H1 (cell line): Measurements from ENCODE around the gene RBFOX1. TPM values are rescaled to one million over a fixed set of nuclear protein-coding genes. Genes with fewer than 3 reads are reported as not detected.

ENCODE experiments used
- CTCF ChIA-PET: fragments of 300-600 bp; sonication (Branson Sonifier 250); formaldehyde crosslinking; loops from one replicate; lab custom pipeline; 2021; ENCODE audit not compliant: partially characterized antibody; lab: Charles Lee
- POLR2A ChIA-PET: fragments of 300-600 bp; sonication (Branson Sonifier 250); formaldehyde crosslinking; loops from one replicate; lab custom pipeline; 2021; ENCODE audit warnings: inconsistent platforms; ENCODE audit not compliant: partially characterized antibody; lab: Charles Lee
- DNase-seq, 2 experiments: peaks; one replicate each; pipeline versions ENCODE4 v3.0.0 to v3.0.0-alpha.2; 2010 to 2022; ENCODE audit warnings: low spot score in 2 of 2, low read depth in 1 of 2, mixed read lengths in 1 of 2
- FAIRE-seq: peaks from 2 replicates; lab custom pipeline; 2011; peaks lifted over from hg19 to GRCh38; lab: Jason Lieb, UNC
- H2AFZ ChIP-seq: 2 replicates; pipeline ENCODE4 v1.8.1; 2012; ENCODE audit warnings: low read length, inconsistent platforms
- H2AK5ac ChIP-seq: 2 replicates; pipeline ENCODE4 v1.6.1; 2013; ENCODE audit warnings: low read depth, low read length
- H2BK120ac ChIP-seq: replicated peaks from 2 replicates; pipeline ENCODE3; 2013; ENCODE audit warnings: low read depth, low read length, inconsistent platforms
- H2BK12ac ChIP-seq: 2 replicates; pipeline ENCODE4 v1.6.1; 2013; ENCODE audit warnings: low read depth, low read length
- H2BK15ac ChIP-seq: 2 replicates; pipeline ENCODE4 v1.6.1; 2013; ENCODE audit warnings: low read length
- H2BK20ac ChIP-seq: 2 replicates; pipeline ENCODE4 v1.6.1; 2013; ENCODE audit warnings: low read length
- H2BK5ac ChIP-seq: 2 replicates; pipeline ENCODE4 v1.6.1; 2013; ENCODE audit warnings: low read depth, low read length
- H3K14ac ChIP-seq: 2 replicates; pipeline ENCODE4 v1.6.1; 2013; ENCODE audit warnings: inconsistent platforms; ENCODE audit not compliant: insufficient read length
- H3K18ac ChIP-seq: 2 replicates; pipeline ENCODE4 v1.6.1; 2013; ENCODE audit warnings: low read length; ENCODE audit errors: extremely low read depth
- H3K23ac ChIP-seq: 2 replicates; pipeline ENCODE4 v1.6.1; 2013; ENCODE audit warnings: inconsistent platforms; ENCODE audit not compliant: insufficient read length
- H3K23me2 ChIP-seq: 2 replicates; pipeline ENCODE4 v1.6.1; 2013; ENCODE audit warnings: low read depth, low read length
- H3K27ac ChIP-seq: 2 replicates; pipeline ENCODE4 v1.6.1; 2011; ENCODE audit warnings: low read depth, low read length, inconsistent platforms
- H3K27me3 ChIP-seq, 4 experiments: replicated peaks in 1 of 4; 1 replicate in 1 of 4; 2 replicates in 3 of 4; pipeline versions ENCODE4 v1.6.1 to v1.8.1; 2011 to 2013; ENCODE audit warnings: low read length in 3 of 4, mild to moderate bottlenecking in 3 of 4, inconsistent platforms in 2 of 4, mixed read lengths in 2 of 4, moderate library complexity in 1 of 4; ENCODE audit not compliant: control insufficient read depth in 3 of 4, insufficient read depth in 3 of 4; ENCODE audit errors: extremely low read depth in 1 of 4
- H3K36me3 ChIP-seq, 4 experiments: 2 replicates each; pipeline versions ENCODE4 v1.6.1 to v1.8.1; 2011 to 2013; ENCODE audit warnings: mild to moderate bottlenecking in 4 of 4, low read length in 3 of 4, moderate library complexity in 2 of 4, control low read depth in 1 of 4, inconsistent platforms in 1 of 4; ENCODE audit not compliant: insufficient read depth in 4 of 4, control insufficient read depth in 2 of 4
- H3K4ac ChIP-seq: replicated peaks from 2 replicates; pipeline ENCODE3; 2013; ENCODE audit warnings: low read length, low read depth, mixed read lengths, inconsistent platforms; ENCODE audit not compliant: insufficient read length
- H3K4me1 ChIP-seq, 4 experiments: replicated peaks in 1 of 4; 1 replicate in 1 of 4; 2 replicates in 3 of 4; pipeline versions ENCODE4 v1.6.1 to v1.8.1; 2011 to 2013; ENCODE audit warnings: low read length in 3 of 4, inconsistent platforms in 2 of 4, mixed read lengths in 1 of 4; ENCODE audit not compliant: insufficient read depth in 4 of 4, control insufficient read depth in 3 of 4
- H3K4me2 ChIP-seq, 2 experiments: 2 replicates each; pipeline versions ENCODE4 v1.6.1 to v1.8.1; 2011 to 2013; ENCODE audit warnings: low read depth in 2 of 2, low read length in 2 of 2, control low read depth in 1 of 2, inconsistent platforms in 1 of 2, mild to moderate bottlenecking in 1 of 2; ENCODE audit not compliant: insufficient read depth in 1 of 2
- H3K4me3 ChIP-seq, 4 experiments: fragments of 200-600, 300-600 bp in 1 of 4; sonication (generic), shearing (Covaris generic), sonication (Bioruptor Twin) in 1 of 4; 2 replicates each; pipeline versions ENCODE4 v1.5.1 to v1.8.1; 2011 to 2016; ENCODE audit warnings: low read length in 4 of 4, low read depth in 3 of 4, control low read depth in 2 of 4, inconsistent platforms in 2 of 4, mild to moderate bottlenecking in 2 of 4, mixed read lengths in 1 of 4, moderate library complexity in 1 of 4; ENCODE audit not compliant: insufficient read depth in 2 of 4; ENCODE audit errors: extremely low read depth in 1 of 4
- H3K56ac ChIP-seq: replicated peaks from 2 replicates; pipeline ENCODE3; 2013; ENCODE audit warnings: low read depth, mild to moderate bottlenecking, mixed read lengths, low read length, inconsistent platforms; ENCODE audit not compliant: insufficient read length
- H3K79me1 ChIP-seq: 2 replicates; pipeline ENCODE4 v1.6.1; 2013; ENCODE audit warnings: low read depth, low read length, control low read depth
- H3K79me2 ChIP-seq, 2 experiments: 2 replicates each; pipeline versions ENCODE4 v1.6.1 to v1.8.1; 2012 to 2013; ENCODE audit warnings: low read length in 2 of 2, mild to moderate bottlenecking in 2 of 2, inconsistent platforms in 1 of 2; ENCODE audit not compliant: insufficient read depth in 2 of 2, control insufficient read depth in 1 of 2
- H3K9ac ChIP-seq, 4 experiments: replicated peaks in 1 of 4; 1 replicate in 1 of 4; 2 replicates in 3 of 4; pipeline versions ENCODE4 v1.6.1 to v1.8.1; 2011 to 2013; ENCODE audit warnings: low read depth in 3 of 4, low read length in 3 of 4, control low read depth in 2 of 4, mild to moderate bottlenecking in 2 of 4, moderate library complexity in 2 of 4, inconsistent platforms in 1 of 4; ENCODE audit errors: extremely low read depth in 1 of 4
- H3K9me3 ChIP-seq, 2 experiments: 2 replicates each; pipeline versions ENCODE4 v1.6.1 to v1.8.1; 2012 to 2013; ENCODE audit warnings: mild to moderate bottlenecking in 2 of 2, moderate library complexity in 2 of 2, control low read depth in 1 of 2, inconsistent platforms in 1 of 2, low read depth in 1 of 2, low read length in 1 of 2, mixed read lengths in 1 of 2; ENCODE audit not compliant: insufficient read depth in 2 of 2
- H4K20me1 ChIP-seq, 2 experiments: replicated peaks in 1 of 2; 2 replicates each; pipeline versions ENCODE3 to v1.8.1; 2011 to 2013; ENCODE audit warnings: inconsistent platforms in 2 of 2, low read length in 2 of 2, mild to moderate bottlenecking in 1 of 2; ENCODE audit not compliant: insufficient read depth in 2 of 2, control insufficient read depth in 1 of 2
- H4K5ac ChIP-seq: 2 replicates; pipeline ENCODE4 v1.6.1; 2013; ENCODE audit warnings: low read length, low read depth, mixed read lengths, inconsistent platforms; ENCODE audit not compliant: insufficient read length
- H4K8ac ChIP-seq: 2 replicates; pipeline ENCODE4 v1.8.0; 2013; ENCODE audit warnings: mild to moderate bottlenecking, moderate library complexity, low read length, inconsistent platforms; ENCODE audit not compliant: insufficient read depth; ENCODE audit errors: extremely low read depth
- H4K91ac ChIP-seq: replicated peaks from 2 replicates; pipeline ENCODE3; 2013; ENCODE audit warnings: low read length, mixed read lengths, inconsistent platforms; ENCODE audit not compliant: insufficient read length
- EGR1 ChIP-seq: IDR thresholded peaks from 2 replicates; pipeline ENCODE4 v1.6.1; 2011; ENCODE audit warnings: low read depth, low read length, borderline replicate concordance
- JUND ChIP-seq: IDR thresholded peaks from 2 replicates; pipeline ENCODE4 v1.6.1; 2011; ENCODE audit warnings: mild to moderate bottlenecking, improper control_type of control experiment, low read length
- RNF2 ChIP-seq: fragments of 200-900, 300-1000 bp; sonication (generic); IDR thresholded peaks from 2 replicates; pipeline ENCODE4 v1.7.1; 2016; ENCODE audit warnings: borderline replicate concordance, low read depth, mild to moderate bottlenecking, antibody characterized with exemption, low read length; ENCODE audit not compliant: poor library complexity, severe bottlenecking; ENCODE audit errors: missing control alignments
- SP4 ChIP-seq: IDR thresholded peaks from 2 replicates; pipeline ENCODE4 v1.6.1; 2012; ENCODE audit warnings: low read length, inconsistent platforms
- WGBS, 2 experiments: shearing (Covaris generic) in 1 of 2; methylation state at CpG; one replicate each; pipeline versions ENCODE4 v1.1.6 to v1.1.7; 2013 to 2015; ENCODE audit warnings: low lambda C conversion rate in 2 of 2, mixed read lengths in 2 of 2, inconsistent platforms in 1 of 2, low coverage in 1 of 2, missing lambda C conversion rate in 1 of 2; ENCODE audit not compliant: insufficient replicate concordance in 2 of 2, insufficient coverage in 1 of 2, insufficient read length in 1 of 2; ENCODE audit errors: extremely low coverage in 1 of 2, missing lambda C conversion rate in 1 of 2; 5-methylcytosine and 5-hydroxymethylcytosine counted together
- polyA plus RNA-seq, 7 experiments: library from polyadenylated mRNA; depleted of rRNA in 3 of 7; stranded (reverse) in 5 of 7; unstranded in 2 of 7; fragments of >200 nt in 5 of 7; fragments of 200-250 nt in 2 of 7; gene quantifications; 1 replicate in 5 of 7; 2 replicates in 1 of 7; 4 replicates in 1 of 7; pipeline versions ENCODE4 v1.2.1 to v1.2.3, GENCODE V29; 2011 to 2013; ENCODE audit warnings: missing spikeins in 2 of 7, mixed read lengths in 2 of 7
- total RNA-seq: library from RNA; stranded (reverse); fragmentation: NEBNext Ultra II Directional; extraction: Animal tissue kit (Norgen Biotek cat#: 25700); gene quantifications from 2 replicates; pipeline ENCODE4 v1.2.1, GENCODE V29; 2021

RBFOX1 gene
- total and polyA plus RNA-seq, 2 of the 8 experiments (the other 6 are each of a cell fraction or from before 2014, with no cell fraction given): 1.7 to 2.8 TPM

DNA sequence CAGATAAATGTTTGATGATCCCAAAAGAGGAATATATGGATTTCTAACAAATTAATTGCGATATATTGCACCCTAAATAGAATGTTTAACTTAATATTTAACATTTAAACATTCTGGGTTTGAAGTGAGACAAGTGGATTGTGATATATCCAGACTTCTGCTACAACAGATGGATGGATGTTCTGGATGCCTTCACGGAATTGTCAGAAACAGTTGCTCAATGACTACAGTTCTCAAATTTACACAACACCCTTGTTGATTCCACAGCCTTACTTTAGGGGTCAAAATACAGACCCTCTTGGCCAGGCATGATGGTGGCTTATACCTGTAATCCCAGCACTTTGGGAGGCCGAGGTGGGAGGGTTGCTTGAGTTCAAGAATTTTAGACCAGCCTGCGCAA, 250.8 kb downstream of the RBFOX1 start:
- Histone ChIP-seq H3K4me2 (no peak overlapping the region), H2BK12ac (no peak overlapping the region), H2BK15ac (no peak overlapping the region), H3K9ac (no peak overlapping the region), H3K79me1 (no peaks in the 10 kb centered on the region), H3K23me2 (no peaks in the 10 kb centered on the region), H3K4me1 (peaks cover 0 to 2% (median 0%) of the 10 kb centered on the region in 4 experiments; a peak in 1 of 7 replicates), H3K4ac (no peak overlapping the region), H2BK5ac (no peak overlapping the region), H2AFZ (no peak overlapping the region), H4K91ac (no peak overlapping the region), H4K5ac (no peak overlapping the region), H3K27me3 (no peaks in the 10 kb centered on the region), H3K14ac (no peak overlapping the region), H4K8ac (no peak overlapping the region), H3K36me3 (no peaks in the 10 kb centered on the region), H3K23ac (no peak overlapping the region), H4K20me1 (no peaks in the 10 kb centered on the region), H2BK20ac (no peak overlapping the region), H2AK5ac (no peak overlapping the region), H3K27ac (no peak overlapping the region), H3K79me2 (no peaks in the 10 kb centered on the region)
- ChIA-PET CTCF (no interaction called here), POLR2A (interaction anchor here (0.6 kb wide), 1 partner anchor 551 kb away, joined by 4 read pairs; no protein-coding TSS in a partner anchor)
- WGBS, 2 experiments: 89% methylated on average over 4 of the region's 4 CpGs; no CpG with 5 or more reads in 1 of the 2 experiments
- FAIRE-seq: no peak
- TF ChIP-seq SP4: no peak
- no peak for TF ChIP-seq EGR1
- no peak for TF ChIP-seq JUND
- TF ChIP-seq RNF2: no peak
- TF ChIP-seq, all 59 proteins: peak for 0
- no peak for DNase-seq
- Histone ChIP-seq H3K9me3 (no peaks in the 10 kb centered on the region), H3K56ac (no peak overlapping the region), H3K4me3 (no peak overlapping the region), H2BK120ac (no peak overlapping the region), H3K18ac (no peak overlapping the region)
